ENCODE measurements around the gene TBC1D4. TPM values are rescaled to one million over a fixed set of nuclear protein-coding genes. Genes with fewer than 3 reads are reported as not detected.

The TBC1D4 gene
- polyA plus RNA-seq, 1 experiment = 16.4 TPM

DNA sequence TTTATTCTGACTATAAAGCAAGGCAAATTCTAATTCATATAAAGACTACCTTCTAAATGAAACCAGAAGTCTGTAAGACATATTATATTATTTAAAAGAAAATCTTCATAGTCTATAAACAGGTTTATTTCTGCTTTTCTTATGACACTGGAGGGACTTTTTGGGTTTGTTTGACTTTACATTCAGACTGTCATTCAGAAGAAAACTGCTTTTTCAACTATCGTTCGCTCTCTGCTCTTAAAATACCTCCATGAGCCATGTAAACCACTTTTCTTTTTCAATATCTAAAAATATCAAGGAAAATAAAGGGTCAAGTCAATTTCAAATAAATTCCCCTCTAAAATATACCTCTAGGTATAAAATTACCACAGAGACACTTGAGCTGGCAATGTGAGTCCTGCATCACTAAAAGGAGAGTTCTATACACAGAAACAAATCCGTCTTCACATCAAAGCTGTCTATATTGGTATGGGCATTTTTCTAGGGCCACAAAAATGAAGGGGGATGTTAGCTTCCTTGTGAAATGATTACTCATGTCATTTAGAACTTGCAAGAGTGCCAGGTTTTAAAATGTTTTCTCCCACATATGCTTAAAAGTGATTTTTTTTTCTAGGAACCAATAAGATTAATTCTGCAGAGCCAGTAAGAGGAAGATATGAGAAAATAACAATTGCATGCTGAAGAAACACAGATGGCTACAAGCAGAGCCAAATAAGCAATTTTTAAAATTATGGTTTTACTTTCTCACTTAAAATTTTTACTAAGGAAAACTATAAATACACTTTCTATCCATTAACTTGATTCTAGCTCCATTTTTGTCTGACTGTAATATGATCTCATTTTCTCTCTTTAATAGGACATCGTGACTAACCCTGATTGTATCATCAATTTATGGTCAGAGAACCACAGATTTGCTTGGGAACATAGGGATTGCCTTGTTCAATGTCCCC is 181.8 kb downstream of the TBC1D4 start:
- peak; percentile 23 for DNase-seq (ENCODE audit: low read depth)
- H3K4me3 ChIP-seq (ENCODE audit: low read depth, low read length) = no peak overlapping the region
- ChIA-PET POLR2A (no interaction called here), CTCF (no interaction called here)
- no peaks in the 10 kb centered on the region for H3K27me3 ChIP-seq (ENCODE audit: control insufficient read depth, insufficient read depth, low read length)
- TF ChIP-seq CTCF (IDR thresholded peaks at IDR 0.05; ENCODE audit: insufficient read depth, low read depth, low read length) = no peak
- H3K36me3 ChIP-seq (ENCODE audit: control insufficient read depth, insufficient read depth, low read length) = no peaks in the 10 kb centered on the region

DNA sequence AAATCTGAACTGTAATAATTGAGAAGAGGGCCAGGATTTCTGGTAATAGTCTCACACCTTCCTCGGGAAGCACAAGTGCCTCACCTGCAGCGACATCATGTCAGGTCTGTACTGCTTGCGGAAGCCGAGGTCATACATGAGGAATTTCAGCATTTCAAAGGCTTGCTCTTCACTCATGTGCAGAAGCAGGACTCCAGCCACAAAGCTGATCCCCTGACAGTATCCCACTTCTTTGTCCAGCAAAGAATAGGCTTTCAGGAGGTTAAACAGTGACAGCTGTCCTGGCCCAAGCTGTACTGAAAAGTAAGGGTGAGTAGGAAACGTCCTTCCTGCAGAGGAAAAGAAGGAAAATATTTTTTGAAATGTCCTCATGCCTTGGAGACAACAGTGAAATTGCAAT is 182.7 kb downstream of the TBC1D4 start:
- ChIA-PET CTCF (no interaction called here), POLR2A (no interaction called here)
- DNase-seq (ENCODE audit: low read depth) = no peak
- TF ChIP-seq CTCF (IDR thresholded peaks at IDR 0.05; ENCODE audit: insufficient read depth, low read depth, low read length) = no peak
- Histone ChIP-seq H3K27me3 (ENCODE audit: control insufficient read depth, insufficient read depth, low read length) (no peaks in the 10 kb centered on the region), H3K36me3 (ENCODE audit: control insufficient read depth, insufficient read depth, low read length) (no peaks in the 10 kb centered on the region), H3K4me3 (ENCODE audit: low read depth, low read length) (no peak overlapping the region)

DNA sequence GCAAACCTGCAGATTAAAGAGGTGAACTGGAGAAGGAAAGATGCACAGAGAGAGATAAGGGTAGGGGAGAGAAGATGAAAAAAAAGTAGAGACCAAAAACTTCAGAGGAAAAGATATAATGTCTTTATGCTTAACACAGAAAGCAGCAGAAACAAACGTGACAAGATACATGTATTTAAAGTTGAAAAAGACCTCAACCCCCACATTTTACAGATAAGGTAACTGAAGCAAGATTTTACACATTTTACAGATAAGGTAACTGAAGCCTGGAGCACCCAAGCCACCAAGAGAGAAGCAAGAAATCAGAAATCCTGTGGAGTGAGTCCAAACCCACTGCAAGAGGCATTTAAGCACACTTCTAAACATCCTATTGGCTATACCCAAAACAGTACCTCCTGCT is 185.3 kb downstream of the TBC1D4 start:
- ChIA-PET CTCF (no interaction called here), POLR2A (no interaction called here)
- Histone ChIP-seq H3K36me3 (ENCODE audit: control insufficient read depth, insufficient read depth, low read length) (no peaks in the 10 kb centered on the region), H3K4me3 (ENCODE audit: low read depth, low read length) (no peak overlapping the region), H3K27me3 (ENCODE audit: control insufficient read depth, insufficient read depth, low read length) (no peaks in the 10 kb centered on the region)
- TF ChIP-seq CTCF (IDR thresholded peaks at IDR 0.05; ENCODE audit: insufficient read depth, low read depth, low read length) = no peak
- DNase-seq (ENCODE audit: low read depth) = no peak

- TF ChIP-seq CTCF (IDR thresholded peaks at IDR 0.05; ENCODE audit: insufficient read depth, low read depth, low read length) = no peak
- no peak for DNase-seq (ENCODE audit: low read depth)
- Histone ChIP-seq H3K36me3 (ENCODE audit: control insufficient read depth, insufficient read depth, low read length) (no peaks in the 10 kb centered on the region), H3K4me3 (ENCODE audit: low read depth, low read length) (no peak overlapping the region), H3K27me3 (ENCODE audit: control insufficient read depth, insufficient read depth, low read length) (no peaks in the 10 kb centered on the region)
- CTCF ChIA-PET = interaction anchor here (2.0 kb wide), 1 partner anchor 23 kb away, joined by 4 read pairs; no protein-coding TSS in a partner anchor
- POLR2A ChIA-PET = no interaction called here
Measured at GRCh38 chr13:75295201-75295600, 186.8 kb downstream of the TBC1D4 start.

DNA sequence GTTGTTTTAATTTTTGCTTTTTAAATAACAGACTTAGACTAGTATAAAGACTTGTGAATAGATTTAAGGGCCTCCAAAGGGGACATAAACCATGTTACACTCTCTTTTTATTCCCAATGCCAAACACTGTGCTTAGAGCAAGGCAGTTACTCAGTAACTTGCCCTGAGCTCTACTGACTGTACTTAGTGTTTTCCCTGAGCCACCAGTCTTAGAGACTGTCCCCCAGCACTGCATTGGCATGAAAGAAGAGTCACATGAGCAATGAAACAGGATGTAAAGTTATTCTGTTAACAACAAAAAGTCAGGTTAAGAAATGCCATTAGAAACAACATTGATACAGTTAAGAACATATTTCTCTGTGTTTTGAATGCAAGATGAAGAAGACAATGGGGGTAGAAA is 187.9 kb downstream of the TBC1D4 start:
- H3K36me3 ChIP-seq (ENCODE audit: control insufficient read depth, insufficient read depth, low read length) = no peaks in the 10 kb centered on the region
- H3K4me3 ChIP-seq (ENCODE audit: low read depth, low read length) = no peak overlapping the region
- CTCF ChIA-PET = interaction anchor here (0.6 to 2.0 kb wide), 2 partner anchors 9 to 22 kb away, joined by 3 to 4 read pairs; no protein-coding TSS in a partner anchor
- POLR2A ChIA-PET = no interaction called here
- TF ChIP-seq CTCF (IDR thresholded peaks at IDR 0.05; ENCODE audit: insufficient read depth, low read depth, low read length) = no peak
- H3K27me3 ChIP-seq (ENCODE audit: control insufficient read depth, insufficient read depth, low read length) = no peaks in the 10 kb centered on the region
- DNase-seq (ENCODE audit: low read depth) = no peak

All from BJ (cell line).